Smooth muscle cell (in vitro differentiated cells): ENCODE data around the gene TLR3. TPM values are rescaled to one million over a fixed set of nuclear protein-coding genes. Genes with fewer than 3 reads are reported as not detected.

Experiments used
- DNase-seq: peaks from one replicate; lab custom pipeline; 2025; ENCODE audit not compliant: unreplicated experiment; lab: John Stamatoyannopoulos, UW
- H2AFZ ChIP-seq: fragments of 200-600 bp; sonication (generic); 2 replicates; pipeline ENCODE4 v1.6.0; 2016; ENCODE audit warnings: antibody characterized with exemption, low read depth, mild to moderate bottlenecking
- H3F3A ChIP-seq: fragments of 200-600 bp; sonication (generic); 2 replicates; pipeline ENCODE4 v1.6.0; 2017; ENCODE audit warnings: antibody characterized with exemption, low read depth
- H3K27ac ChIP-seq: fragments of 200-600 bp; sonication (generic); 2 replicates; pipeline ENCODE4 v1.5.1; 2016; ENCODE audit warnings: low read depth, mild to moderate bottlenecking
- H3K27me3 ChIP-seq: fragments of 200-600 bp; sonication (generic); 2 replicates; pipeline ENCODE4 v1.6.1; 2016; ENCODE audit warnings: low read depth, mild to moderate bottlenecking
- H3K36me3 ChIP-seq: fragments of 200-600 bp; sonication (generic); 2 replicates; pipeline ENCODE4 v1.5.1; 2016; ENCODE audit warnings: low read depth
- H3K4me1 ChIP-seq: fragments of 200-600 bp; sonication (generic); 2 replicates; pipeline ENCODE4 v1.5.1; 2016; ENCODE audit warnings: low read depth
- H3K4me2 ChIP-seq: fragments of 200-600 bp; sonication (generic); 2 replicates; pipeline ENCODE4 v1.6.0; 2016; ENCODE audit warnings: mild to moderate bottlenecking
- H3K4me3 ChIP-seq: fragments of 200-600 bp; sonication (generic); 2 replicates; pipeline ENCODE4 v1.5.1; 2016; ENCODE audit warnings: mild to moderate bottlenecking
- H3K79me2 ChIP-seq: fragments of 200-600 bp; sonication (generic); 2 replicates; pipeline ENCODE4 v1.6.0; 2016; ENCODE audit warnings: low read depth, mild to moderate bottlenecking
- H3K9ac ChIP-seq: fragments of 200-600 bp; sonication (generic); 2 replicates; pipeline ENCODE4 v1.6.0; 2016; ENCODE audit warnings: low read depth
- H3K9me3 ChIP-seq: fragments of 200-600 bp; sonication (generic); replicated peaks from 2 replicates; pipeline ENCODE4 v1.5.1; 2016; ENCODE audit warnings: low read depth
- H4K20me1 ChIP-seq: fragments of 200-600 bp; sonication (generic); 2 replicates; pipeline ENCODE4 v1.6.0; 2016; ENCODE audit warnings: low read depth
- WGBS: methylation state at CpG from one replicate; pipeline ENCODE4 v1.1.7; 2016; ENCODE audit warnings: low lambda C conversion rate; 5-methylcytosine and 5-hydroxymethylcytosine counted together
- polyA plus RNA-seq: library from polyadenylated mRNA; unstranded; fragments of >200 nt; fragmentation: Nextera tagmentation; extraction: Ambion mirVana; gene quantifications from 2 replicates; pipeline ENCODE4 v1.2.1, GENCODE V29; 2016
- total RNA-seq: library from RNA; depleted of rRNA; stranded (reverse); fragments of >200 nt; gene quantifications from 2 replicates; pipeline ENCODE4 v1.2.3, GENCODE V29; 2014
- TF ChIP-seq, protein P1 (sequence below): fragments of 200-600 bp; sonication (generic); IDR thresholded peaks from 2 replicates; pipeline ENCODE4 v1.5.1; 2017; ENCODE audit warnings: borderline replicate concordance, mild to moderate bottlenecking, antibody characterized with exemption; ENCODE audit not compliant: insufficient read depth, poor library complexity, severe bottlenecking

The TLR3 gene
- total and polyA plus RNA-seq, 2 experiments from 2014 or later = 0.40 to 1.3 TPM

DNA sequence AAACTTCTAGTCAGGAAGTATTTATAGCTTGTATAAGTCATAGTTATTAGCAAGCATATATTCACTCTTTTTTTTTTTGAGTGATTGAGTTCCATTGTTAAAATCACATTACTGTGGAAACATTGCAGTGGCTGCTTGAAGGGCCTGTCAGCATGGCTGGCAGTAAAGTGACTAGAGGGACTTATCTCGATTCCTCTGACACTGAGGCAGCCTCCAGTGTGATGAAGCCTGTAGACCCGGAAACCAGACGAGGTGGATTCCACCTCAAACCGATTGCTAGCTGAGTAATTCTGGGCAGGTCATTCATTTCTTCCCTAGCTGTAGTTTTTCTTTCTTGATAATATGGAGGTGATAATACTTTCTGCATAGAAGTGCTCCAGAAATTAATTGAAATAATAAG lies 40.3 kb downstream of the TLR3 start:
- H3K79me2 ChIP-seq = no peaks in the 10 kb centered on the region
- peaks cover 12% of the 10 kb centered on the region for H3K4me1 ChIP-seq
- DNase-seq = no peak
- H3K4me2 ChIP-seq = no peak overlapping the region
- no peak overlapping the region for H3K27ac ChIP-seq
- H3K9me3 ChIP-seq = no peaks in the 10 kb centered on the region
- no peaks in the 10 kb centered on the region for H3K36me3 ChIP-seq
- peaks cover 22% of the 10 kb centered on the region for H3K27me3 ChIP-seq
- H4K20me1 ChIP-seq = no peaks in the 10 kb centered on the region
- TF ChIP-seq, protein P1, sequence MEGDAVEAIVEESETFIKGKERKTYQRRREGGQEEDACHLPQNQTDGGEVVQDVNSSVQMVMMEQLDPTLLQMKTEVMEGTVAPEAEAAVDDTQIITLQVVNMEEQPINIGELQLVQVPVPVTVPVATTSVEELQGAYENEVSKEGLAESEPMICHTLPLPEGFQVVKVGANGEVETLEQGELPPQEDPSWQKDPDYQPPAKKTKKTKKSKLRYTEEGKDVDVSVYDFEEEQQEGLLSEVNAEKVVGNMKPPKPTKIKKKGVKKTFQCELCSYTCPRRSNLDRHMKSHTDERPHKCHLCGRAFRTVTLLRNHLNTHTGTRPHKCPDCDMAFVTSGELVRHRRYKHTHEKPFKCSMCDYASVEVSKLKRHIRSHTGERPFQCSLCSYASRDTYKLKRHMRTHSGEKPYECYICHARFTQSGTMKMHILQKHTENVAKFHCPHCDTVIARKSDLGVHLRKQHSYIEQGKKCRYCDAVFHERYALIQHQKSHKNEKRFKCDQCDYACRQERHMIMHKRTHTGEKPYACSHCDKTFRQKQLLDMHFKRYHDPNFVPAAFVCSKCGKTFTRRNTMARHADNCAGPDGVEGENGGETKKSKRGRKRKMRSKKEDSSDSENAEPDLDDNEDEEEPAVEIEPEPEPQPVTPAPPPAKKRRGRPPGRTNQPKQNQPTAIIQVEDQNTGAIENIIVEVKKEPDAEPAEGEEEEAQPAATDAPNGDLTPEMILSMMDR = no peak
- WGBS = 85% methylated on average over 4 of the region's 4 CpGs
- H2AFZ ChIP-seq = no peak overlapping the region
- H3K4me3 ChIP-seq = no peak overlapping the region
- H3F3A ChIP-seq = no peaks in the 10 kb centered on the region
- H3K9ac ChIP-seq = no peak overlapping the region

DNA sequence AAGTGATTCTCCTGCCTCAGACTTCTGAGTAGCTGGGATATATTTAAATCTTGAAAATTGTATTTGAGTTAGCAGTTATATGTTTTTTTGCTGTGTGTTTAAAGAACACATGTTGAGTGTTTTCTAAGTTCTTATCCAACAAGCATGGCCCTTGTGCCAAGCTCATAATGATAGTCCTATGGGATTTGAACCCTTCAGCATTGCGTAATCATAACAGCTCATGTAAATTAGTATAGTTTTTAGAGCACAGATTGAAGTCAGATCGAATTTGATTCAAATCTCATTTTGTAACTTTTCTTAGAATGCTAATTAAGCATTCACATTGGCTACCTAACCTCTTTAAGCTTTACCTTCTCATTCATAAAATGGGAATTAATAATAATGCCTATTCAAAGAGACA lies 47.7 kb downstream of the TLR3 start:
- Histone ChIP-seq H3K4me3 (no peak overlapping the region), H3K36me3 (no peaks in the 10 kb centered on the region), H3K79me2 (no peaks in the 10 kb centered on the region), H2AFZ (no peak overlapping the region), H4K20me1 (no peaks in the 10 kb centered on the region), H3K27me3 (no peaks in the 10 kb centered on the region), H3K4me2 (no peak overlapping the region), H3K9ac (no peak overlapping the region), H3K4me1 (no peaks in the 10 kb centered on the region), H3K27ac (no peak overlapping the region), H3F3A (no peaks in the 10 kb centered on the region), H3K9me3 (no peaks in the 10 kb centered on the region)
- TF ChIP-seq, protein P1 = no peak
- 94% methylated on average over 2 of the region's 2 CpGs for WGBS
- DNase-seq = no peak

DNA sequence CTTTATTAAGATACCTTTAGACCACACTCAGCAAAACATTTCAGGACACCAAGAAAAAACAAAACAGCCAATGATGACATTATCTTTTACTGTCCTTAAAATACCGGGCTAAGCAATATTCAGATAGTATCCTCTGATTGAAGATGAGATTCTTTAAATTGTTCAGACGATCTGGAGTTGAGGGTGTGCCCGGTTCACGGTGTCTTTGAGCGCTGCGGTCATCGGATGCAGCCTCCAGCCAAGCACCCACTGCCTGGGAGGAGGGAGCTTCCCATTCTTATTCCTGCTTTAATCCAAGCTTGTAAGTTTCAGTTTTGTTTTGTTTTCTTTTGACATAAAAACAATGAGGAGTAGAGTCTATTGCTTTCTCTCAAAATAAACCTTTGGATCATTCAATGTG lies 49.6 kb downstream of the TLR3 start:
- H3K4me1 ChIP-seq = no peaks in the 10 kb centered on the region
- no peak overlapping the region for H3K9ac ChIP-seq
- no peaks in the 10 kb centered on the region for H3K9me3 ChIP-seq
- H3K4me2 ChIP-seq = no peak overlapping the region
- TF ChIP-seq, protein P1 = no peak
- no peaks in the 10 kb centered on the region for H3K36me3 ChIP-seq
- H3K27me3 ChIP-seq = no peaks in the 10 kb centered on the region
- H3F3A ChIP-seq = no peaks in the 10 kb centered on the region
- DNase-seq = no peak
- H4K20me1 ChIP-seq = no peaks in the 10 kb centered on the region
- WGBS = 80% methylated on average over 7 of the region's 7 CpGs
- H3K27ac ChIP-seq = no peak overlapping the region
- no peaks in the 10 kb centered on the region for H3K79me2 ChIP-seq
- no peak overlapping the region for H3K4me3 ChIP-seq
- H2AFZ ChIP-seq = no peak overlapping the region

DNA sequence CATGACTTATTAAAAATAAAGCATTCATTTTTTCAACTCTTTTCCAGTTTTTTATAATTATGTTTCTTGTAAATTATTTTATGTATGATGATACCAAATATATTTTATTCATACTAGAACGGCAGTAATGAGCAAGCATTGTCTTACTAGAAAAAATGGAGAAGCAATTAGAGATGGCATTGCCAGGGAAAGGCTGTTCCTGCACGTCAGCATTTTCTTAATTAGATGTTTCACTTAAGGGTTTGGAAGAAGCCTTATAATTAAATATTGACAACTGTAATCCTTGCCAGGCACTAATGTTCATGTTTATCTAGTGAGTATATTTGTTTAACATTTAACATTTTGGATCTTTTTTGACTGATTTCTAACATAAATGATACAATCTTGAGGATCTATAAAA lies 52.1 kb downstream of the TLR3 start:
- no peaks in the 10 kb centered on the region for H3K27me3 ChIP-seq
- no peaks in the 10 kb centered on the region for H4K20me1 ChIP-seq
- H3K9me3 ChIP-seq = no peaks in the 10 kb centered on the region
- 91% methylated on average over 2 of the region's 2 CpGs for WGBS
- H3K9ac ChIP-seq = no peak overlapping the region
- no peak overlapping the region for H2AFZ ChIP-seq
- no peak overlapping the region for H3K4me3 ChIP-seq
- no peaks in the 10 kb centered on the region for H3K79me2 ChIP-seq
- TF ChIP-seq, protein P1 = no peak
- H3K27ac ChIP-seq = no peak overlapping the region
- no peaks in the 10 kb centered on the region for H3F3A ChIP-seq
- H3K36me3 ChIP-seq = no peaks in the 10 kb centered on the region
- H3K4me2 ChIP-seq = no peak overlapping the region
- H3K4me1 ChIP-seq = no peaks in the 10 kb centered on the region
- DNase-seq = no peak
